GM21423 (cell line): ENCODE results near the gene PWWP2A.
"Not testable (repeated sequence)": the region's sequence is repeated elsewhere in the genome, so short reads cannot be mapped to it uniquely, and the experiment has no call there.

Source experiments
- ATAC-seq: cut with Tn5 transposase; IDR thresholded peaks from one replicate; pipeline ENCODE4 v1.9.1; 2021; ENCODE audit warnings: mild to moderate bottlenecking, moderate library complexity; ENCODE audit not compliant: unreplicated experiment

Gene PWWP2A, protein sequence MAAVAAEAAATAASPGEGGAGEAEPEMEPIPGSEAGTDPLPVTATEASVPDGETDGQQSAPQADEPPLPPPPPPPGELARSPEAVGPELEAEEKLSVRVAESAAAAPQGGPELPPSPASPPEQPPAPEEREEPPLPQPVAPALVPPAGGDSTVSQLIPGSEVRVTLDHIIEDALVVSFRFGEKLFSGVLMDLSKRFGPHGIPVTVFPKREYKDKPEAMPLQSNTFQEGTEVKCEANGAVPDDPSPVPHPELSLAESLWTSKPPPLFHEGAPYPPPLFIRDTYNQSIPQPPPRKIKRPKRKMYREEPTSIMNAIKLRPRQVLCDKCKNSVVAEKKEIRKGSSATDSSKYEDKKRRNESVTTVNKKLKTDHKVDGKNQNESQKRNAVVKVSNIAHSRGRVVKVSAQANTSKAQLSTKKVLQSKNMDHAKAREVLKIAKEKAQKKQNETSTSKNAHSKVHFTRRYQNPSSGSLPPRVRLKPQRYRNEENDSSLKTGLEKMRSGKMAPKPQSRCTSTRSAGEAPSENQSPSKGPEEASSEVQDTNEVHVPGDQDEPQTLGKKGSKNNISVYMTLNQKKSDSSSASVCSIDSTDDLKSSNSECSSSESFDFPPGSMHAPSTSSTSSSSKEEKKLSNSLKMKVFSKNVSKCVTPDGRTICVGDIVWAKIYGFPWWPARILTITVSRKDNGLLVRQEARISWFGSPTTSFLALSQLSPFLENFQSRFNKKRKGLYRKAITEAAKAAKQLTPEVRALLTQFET

DNA sequence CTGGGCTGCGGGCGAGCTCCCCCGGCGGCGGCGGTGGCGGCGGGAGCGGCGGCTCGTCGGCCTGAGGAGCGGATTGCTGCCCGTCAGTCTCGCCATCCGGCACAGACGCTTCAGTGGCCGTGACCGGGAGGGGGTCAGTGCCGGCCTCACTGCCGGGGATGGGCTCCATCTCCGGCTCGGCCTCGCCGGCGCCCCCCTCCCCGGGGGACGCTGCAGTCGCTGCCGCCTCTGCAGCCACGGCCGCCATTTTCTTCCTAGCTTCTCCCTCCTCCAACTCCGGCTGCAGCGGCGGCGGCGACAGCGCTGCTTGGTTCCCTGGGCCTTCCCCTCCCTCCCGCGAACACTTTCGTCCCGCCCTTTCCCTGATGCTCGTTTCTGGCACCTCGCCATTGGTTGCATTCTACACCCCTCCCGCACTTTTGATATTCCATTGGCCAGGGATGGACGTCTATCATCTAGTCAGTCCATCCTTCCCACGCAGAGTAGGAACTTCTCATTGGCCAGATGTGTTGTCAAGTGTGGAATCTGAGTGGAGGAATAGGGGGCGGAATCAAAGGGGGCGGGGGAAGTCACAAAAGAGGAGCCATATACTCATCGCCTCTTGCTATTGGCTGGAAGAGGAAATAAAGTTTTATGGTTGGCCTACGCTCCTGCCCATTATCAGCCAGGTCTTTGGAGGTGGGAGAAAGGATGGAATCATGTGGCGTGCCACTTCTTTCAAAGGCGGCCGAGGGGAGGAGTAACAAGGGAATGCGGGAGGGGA lies at the start of gene PWWP2A:
PWWP2A (minus strand) TSS at position 309 of the 763 bp plus-strand sequence; CDS start at position 247, 62 bp downstream.
- peak; percentile 88 for ATAC-seq

DNA sequence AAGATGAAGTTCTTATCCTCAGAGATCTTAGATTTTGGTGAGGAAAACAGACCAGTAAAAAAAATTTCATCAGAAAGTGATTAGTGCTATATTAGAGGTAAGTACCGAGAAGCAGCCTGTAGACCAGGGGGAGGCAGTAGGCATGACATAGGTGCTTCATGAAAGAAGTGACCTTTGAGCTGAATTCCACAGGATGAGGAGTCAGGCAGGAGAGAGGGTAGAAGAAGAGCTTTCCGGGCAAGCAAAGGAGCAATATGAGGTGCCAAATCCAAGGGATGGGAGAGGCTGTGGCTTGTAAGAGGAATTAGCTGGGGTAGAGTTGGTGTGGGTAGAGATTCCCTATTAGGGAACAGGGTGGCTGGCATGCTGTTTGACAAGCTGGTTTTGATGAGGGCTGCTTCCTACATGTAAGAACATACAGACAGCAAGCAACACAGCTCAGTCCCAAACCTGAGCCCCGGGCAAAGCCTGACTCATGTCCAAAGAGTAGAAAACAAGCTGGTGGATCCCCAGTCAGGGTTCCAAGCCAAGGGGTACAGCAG lies 48.4 kb upstream of the PWWP2A start:
- ATAC-seq, result no peak

DNA sequence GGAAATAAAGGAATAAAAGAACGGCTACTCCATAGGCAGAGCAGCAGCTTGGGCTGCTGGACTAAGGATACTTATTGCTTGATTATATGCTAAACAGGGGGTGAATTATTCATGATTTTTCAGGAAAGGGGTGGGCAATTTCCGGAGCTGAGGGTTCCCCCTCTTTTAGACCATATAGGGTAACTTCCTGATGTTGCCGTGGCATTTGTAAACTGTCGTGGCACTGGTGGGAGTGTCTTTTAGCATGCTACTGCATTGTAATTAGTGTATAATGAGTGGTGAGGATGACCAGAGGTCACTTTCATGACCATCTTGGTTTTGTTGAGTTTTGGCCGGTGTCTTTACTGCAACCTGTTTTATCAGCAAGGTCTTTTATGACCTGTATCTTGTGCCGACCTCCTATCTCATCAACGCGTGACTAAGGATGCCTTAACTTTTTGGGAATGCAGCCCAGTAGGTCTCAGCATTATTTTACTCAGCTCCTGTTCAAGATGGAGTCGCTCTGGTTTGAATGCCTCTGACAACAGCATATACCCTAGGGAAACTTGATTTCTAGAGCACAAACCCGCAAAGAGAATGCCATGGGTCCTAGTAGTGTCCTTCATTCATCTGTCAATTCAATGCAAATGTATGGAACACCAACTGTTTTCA lies 47.8 kb upstream of the PWWP2A start:
- ATAC-seq, result no peak

DNA sequence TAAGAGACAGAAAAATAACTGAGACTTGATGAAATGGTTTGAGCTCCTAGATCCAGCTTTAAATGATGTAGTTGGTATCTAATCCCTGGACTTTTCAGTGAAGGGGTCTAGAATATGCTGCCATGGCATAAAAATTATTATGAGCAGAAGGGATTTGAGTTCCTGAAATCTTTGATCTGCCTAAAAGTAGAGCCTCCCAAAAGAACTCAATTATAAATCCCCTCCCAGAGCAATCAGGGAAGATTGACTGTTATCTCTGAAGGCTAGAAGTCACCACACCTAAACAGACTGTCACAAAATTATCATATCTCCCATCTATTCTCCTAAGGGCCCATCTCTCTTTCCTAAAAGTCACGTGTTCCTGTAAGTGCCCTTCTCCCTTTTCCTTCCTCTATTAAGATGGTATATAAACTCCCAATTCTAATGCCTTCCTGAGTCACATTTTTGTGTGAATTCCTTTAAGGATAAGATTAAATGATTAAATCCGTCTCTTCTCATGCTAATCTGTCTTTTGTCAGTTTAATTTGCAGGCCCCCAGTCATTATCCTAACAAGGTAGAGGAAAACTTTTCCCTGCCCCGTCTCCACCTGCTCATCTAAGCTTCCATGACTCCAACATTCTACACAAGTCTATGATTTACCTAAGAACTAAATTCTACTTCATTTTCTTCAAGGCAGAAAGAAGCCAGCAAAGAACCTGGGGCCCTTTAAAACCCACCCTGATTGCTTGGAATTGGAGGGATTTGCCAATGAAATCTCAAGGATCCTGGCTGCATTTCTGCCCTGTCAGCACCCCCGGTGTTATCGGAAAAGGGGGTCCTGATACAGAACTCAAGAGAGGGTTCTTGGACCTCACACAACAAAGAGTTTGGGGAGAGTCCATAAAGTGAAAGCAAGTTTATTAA lies 47.1 kb upstream of the PWWP2A start:
- no peak for ATAC-seq

DNA sequence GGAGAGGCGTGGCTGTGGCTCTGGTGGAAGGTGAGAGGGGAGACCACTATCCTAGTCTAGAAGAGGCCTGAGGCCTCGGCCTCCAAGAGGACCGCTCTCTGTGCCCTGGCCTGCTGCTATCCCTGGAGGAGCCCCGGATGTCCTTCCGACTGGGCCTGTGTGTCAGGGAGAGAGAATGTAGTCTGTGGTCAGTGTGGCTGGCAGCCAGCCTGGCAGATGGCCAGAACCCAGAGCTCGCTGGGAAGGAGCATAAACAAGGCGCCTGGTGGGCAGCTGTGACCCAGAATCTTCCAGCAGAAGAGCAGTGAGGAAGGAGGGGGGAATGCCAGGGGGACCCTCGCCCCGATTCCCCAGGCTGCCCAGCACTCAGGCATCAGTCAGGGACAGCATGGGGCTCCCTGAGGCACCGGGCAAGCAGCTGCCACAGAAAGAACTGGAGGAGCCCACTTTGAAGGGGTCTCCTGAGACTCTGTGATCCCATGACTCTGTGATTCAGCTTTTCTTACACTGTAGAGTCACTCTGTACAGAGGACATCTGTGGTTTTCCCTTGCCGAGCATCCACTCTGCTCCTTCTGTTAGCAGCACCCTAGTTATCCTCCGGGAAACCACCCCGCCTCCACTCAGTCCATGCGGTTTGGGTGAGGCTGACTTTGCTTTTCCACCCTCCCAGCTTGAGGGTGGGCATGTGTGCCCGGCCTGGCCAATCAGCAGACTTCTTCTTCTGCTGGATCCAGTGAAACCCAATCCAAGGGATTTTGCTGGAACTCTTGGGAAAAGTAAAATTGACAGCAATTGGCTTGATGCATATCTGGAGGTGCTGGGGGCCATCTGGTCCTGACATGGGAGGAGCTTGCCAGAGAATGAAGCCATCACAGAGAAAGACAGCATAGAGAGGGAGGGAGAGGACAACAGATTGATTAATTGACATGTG lies 46.2 kb upstream of the PWWP2A start:
- ATAC-seq, result no peak

DNA sequence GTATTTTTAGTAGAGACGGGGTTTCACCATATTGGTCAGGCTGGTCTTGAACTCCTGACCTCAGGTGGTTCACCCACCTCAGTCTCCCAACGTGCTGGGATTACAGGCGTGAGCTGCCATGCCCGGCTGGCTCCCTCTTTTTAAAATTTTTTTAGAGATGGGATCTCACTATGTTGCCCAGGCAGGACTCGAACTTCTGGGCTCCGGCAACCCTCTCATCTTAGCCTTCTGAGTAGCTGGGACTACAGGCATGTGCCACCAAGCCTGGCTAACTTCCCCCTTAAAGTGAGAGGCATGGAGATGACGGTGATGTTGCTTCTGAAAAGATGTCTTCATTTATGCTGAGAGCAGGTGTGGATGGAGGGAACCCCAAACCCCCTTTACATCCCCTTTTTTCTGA lies 43.7 kb upstream of the PWWP2A start:
- no peak for ATAC-seq

DNA sequence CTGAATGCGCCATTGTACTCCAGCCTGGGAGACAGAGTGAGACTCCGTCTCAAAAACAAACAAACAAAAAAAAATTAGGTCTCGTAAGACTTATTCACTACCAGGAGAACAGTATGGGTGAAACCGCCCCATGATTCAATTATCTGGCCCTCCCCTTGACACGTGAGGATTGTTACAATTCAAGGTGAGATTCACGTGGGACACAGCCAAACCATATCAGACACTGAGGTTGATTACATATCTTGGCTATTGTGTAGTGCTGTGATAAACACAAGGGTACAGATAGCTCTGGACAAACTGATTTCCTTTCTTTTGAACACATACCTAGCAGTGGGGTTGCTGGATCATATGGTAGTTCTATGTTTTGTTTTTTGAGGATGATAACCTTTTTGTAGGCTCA lies 42.4 kb upstream of the PWWP2A start:
- ATAC-seq, result no peak

DNA sequence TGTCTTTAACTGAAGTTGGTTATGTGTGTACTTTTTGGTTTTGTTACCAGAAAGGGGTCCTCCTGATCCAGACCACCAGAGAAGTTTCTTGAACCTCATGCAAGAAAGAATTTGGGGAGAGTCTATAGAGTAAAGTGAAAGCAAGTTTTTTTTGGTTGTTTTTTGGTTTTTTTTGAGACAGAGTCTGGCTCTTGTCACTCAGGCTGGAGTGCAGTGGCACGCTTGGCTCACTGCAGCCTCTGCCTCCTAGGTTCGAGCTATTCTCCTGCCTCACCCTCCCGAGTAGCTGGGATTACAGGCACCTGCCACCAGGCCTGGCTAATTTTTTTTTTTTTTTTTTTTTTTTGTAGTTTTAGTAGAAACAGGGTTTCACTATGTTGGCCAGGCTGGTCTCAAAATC lies 41.6 kb upstream of the PWWP2A start:
- ATAC-seq, result not testable (repeated sequence)

DNA sequence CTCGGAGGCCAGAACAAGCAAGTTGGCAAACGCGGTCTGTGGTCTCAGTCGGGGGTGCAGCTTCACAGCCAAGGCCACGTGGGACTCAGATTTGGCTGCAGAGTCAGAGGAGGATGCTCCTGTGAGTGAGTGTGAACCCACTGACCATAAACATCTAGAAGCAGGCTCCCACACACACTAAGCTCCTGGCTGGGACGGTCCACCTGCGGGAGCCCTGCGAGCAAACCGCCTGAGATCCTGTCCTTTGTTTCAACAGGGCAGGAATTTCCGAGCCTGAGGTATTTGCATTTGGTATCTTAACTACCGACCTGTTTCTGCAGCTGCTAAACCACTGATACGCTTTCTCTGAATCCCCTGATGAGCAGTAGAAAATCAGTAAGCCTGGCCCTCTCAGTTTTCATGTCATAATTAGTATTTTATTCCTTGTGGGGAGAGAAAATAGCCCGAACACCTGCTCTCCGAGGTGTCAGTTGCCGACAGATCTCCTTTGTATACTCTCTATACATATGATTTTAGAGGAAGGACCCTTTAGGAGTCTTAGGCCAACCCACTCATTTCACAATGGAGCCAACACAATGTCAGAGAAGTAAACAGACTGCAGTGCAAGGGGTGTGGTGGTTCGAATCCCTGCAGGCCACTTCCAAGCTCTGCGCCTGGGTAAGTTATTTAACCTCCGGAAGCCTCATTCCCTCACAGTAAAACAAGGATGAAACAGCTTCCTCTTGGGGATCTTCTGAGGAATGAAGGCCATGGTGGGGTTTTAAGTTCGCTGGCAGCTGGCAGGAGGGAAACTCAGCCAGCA lies 40.9 kb upstream of the PWWP2A start:
- ATAC-seq, result no peak

DNA sequence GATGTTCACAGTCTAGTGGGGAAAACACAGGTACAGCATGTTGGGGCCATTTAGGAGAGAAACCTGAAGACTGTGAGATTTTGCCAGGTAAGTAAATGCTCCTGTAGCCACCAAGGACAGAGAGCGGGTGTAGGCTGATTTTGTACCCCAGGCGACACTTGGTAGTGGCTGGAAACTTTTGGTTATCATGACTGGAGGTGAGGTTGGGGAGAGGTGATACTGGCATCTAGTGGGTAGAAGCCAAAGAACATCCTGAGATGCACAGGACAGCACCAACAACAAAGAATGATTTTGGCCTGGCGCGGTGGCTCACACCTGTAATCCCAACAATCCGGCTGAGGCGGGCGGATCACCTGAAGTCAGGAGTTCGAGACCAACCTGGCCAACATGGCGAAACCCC lies 38.8 kb upstream of the PWWP2A start:
- ATAC-seq, result no peak

DNA sequence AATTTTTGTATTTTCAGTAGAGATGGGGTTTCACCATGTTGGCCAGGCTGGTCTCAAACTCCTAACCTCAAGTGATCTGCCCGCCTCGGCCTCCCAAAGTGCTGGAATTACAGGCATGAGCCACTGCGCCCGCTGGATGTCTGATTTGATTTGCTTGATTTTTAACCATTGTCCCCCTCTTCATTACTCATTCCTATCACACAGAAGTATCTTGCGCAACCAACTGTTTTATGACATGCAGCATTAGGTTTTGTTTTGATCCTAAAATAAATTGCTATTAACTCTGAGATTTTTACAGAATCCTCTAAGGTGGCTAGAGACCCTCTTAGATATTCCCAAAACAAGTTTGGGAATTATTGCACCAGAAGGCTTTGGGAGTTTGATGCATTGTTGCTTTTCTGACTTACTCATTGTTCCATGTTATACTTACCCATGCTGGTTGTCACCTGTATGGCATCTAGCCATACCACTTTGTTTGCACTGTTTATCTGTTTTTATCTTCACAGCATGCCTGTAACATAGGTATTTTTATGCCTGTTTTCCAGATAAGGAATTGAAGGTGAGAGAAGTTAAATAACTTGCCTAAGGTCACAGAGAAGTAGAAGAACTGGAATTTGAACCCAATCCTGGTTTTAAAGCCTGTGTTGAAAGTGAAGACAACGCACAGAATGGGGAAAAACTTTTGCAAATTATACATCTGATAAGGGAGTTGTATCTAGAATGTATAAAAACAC lies 35.9 kb upstream of the PWWP2A start:
- no peak for ATAC-seq

DNA sequence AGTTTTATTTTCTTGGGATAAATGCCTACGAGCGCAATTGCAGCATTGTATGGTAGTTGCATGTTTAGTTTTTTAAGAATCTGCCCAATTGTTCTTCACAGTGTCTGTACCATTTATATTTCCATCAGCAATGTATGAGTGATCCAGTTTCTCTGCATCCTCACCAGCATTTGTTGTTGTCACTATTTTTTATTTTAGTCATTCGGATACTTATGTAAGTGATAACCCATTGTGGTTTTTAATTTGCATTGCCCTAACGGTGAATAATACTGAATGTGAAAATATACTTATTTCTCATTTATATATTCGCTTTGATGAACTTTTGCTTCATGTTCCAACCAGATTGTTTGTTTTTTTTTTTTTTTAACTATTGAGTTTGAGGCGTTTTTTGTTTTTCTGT lies 33.7 kb upstream of the PWWP2A start:
- no peak for ATAC-seq

DNA sequence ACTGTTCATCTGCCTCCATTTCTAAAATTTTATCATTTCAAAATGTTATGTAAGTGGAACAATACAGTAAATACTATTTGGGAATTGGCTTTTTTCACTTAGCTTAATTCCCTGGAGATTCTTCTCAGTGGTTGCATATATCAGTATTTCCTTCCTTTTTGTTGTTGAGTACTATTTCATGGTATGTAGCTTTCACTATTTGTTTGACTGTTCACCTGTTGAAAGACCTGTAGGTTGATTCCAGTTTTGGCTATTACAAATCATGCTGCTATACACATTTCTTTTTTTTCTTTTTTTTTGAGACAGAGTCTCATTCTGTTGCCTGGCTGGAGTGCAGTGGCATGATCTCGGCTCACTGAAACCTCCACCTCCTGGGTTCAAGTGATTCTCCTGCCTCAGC lies 33.0 kb upstream of the PWWP2A start:
- ATAC-seq, result no peak

DNA sequence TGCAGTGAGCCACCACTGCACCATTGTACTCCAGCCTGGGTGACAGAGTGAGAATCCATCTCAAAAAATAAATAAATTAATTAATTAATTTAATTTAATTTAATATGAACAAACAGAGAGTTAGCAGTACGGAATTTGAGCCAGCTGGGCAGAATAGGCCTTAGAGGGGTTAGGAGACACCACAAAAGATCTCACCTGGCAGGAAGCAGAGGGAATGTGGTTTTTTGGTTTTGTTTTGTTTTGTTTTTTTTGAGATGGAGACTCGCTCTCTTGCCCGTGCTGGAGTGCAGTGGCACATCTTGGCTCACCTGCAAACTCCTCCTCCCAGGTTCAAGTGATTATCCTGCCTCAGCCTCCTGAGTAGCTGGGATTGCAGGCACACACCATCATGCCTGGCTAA lies 31.8 kb upstream of the PWWP2A start:
- ATAC-seq, result no peak

DNA sequence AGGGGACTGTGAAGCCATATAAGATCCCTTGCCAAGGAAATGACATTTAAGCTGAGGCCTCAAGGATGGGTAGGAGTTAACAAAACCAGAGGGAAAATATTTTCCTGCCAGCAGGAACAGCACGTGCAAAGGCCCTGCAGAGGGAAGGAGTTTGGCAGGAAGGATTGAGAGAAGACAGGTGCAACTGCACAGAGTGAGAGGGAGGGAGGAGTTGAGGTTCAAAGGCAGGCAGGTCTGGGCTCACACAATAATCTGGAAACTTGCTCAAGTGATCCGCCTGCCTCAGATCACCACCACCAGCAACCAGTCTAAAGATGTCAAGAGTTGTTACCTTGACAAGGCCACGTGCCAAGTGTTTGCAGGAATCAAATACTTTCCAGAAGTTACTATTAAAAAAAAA lies 31.1 kb upstream of the PWWP2A start:
- ATAC-seq, result no peak

DNA sequence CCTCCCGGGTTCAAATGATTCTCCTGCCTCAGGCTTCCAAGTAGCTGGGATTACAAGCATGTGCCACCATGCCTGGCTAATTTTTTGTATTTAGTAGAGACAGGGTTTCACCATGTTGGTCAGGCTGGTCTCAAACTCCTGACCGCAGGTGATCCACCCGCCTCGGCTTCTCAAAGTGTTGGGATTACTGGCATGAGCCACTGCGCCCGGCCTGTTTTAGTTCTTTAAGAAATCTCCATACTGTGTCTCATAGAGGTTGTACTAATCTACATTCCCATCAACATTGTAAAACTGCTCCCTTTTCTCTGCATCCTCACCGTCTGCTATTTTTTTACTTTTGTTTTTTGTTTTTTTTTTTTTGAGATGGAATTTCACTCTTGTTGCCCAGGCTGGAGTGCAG lies 25.2 kb upstream of the PWWP2A start:
- not testable (repeated sequence) for ATAC-seq

DNA sequence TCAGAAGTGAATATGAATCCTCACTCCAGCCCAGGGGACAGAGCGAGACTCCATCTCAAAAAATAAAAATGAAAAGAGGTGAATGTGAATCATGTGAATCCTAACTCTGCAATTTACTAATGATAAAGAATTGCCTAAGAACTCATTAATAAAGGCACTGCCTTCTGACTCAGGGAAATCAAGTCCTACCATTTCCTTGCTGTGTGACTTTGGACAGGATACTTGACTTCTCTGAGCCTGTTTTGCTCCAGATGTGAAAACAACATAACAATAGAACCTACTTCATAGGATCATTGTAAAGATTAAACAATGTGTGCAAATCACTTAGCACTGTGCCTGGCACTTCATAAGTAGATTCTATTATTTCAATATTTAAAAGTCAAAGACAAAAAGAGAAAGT lies 15.1 kb upstream of the PWWP2A start:
- ATAC-seq, result no peak
